Measurements from ENCODE around the gene WDR26.

- no peak for TF ChIP-seq GATA2 (IDR thresholded peaks at IDR 0.05; ENCODE audit: low read depth, low read length)
- no peak for TF ChIP-seq GATA3 (IDR thresholded peaks at IDR 0.05; ENCODE audit: low read depth, low read length)
These were observed 1.9 kb downstream of the WDR26 start for GRCh38 chr1:224432672-224433040.
